Stimulated activated CD4-positive, alpha-beta T cell treated with anti-CD3 and anti-CD28 coated beads, Interleukin-15, amount 100 ng/mL, for 1 hour (primary cell): Measurements from ENCODE around the gene TDP1.

Source experiments
- DNase-seq, 2 donors: peaks; one replicate each; pipeline ENCODE4 v3.0.0-alpha.2; 2020; ENCODE audit warnings: low read depth in 1 of 2, low spot score in 1 of 2

TDP1 gene

DNA sequence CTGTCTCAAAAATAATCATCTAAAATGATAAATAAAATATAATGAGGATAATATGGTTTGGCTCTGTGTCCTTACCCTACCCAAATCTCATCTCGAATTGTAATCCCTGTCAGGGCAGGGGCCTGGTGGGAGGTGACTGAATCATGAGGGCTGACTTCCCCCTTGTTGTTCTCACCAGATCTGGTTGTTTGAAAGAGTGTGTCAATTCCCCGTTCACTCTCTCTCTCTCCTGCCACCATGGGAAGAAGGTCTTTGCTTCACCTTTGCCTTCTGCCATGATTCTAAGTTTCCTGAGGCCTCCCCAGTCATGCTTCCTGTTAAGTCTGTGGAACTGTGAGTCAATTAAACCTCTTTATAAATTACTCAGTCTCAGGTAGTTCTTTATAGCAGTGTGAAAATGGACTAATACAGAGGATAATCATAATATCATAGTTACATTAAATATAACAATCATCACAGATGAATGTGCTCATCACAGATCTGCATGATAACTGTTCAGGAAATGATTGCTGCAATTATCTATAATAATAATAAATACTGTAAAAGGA lies 13.8 kb upstream of the TDP1 start:
- DNase-seq = no peak

DNA sequence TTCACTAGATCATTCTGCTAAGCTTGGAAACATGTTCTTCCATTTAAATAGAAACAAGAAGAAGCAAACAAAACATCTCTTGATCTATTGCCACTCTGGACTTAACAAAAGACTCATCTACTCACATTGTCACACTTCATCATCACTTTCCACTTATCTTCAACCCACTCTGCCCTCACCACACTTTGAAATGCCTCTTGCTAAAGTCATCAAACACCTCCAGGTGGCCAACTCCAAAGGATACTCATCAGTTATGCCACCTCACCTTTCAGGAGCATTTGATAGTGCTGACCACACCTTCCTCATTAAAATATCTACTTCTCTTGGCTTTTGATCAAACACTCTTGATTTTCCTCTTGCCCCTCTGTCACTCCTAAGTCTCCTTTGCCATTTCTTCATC lies 8.4 kb upstream of the TDP1 start:
- no peak for DNase-seq

DNA sequence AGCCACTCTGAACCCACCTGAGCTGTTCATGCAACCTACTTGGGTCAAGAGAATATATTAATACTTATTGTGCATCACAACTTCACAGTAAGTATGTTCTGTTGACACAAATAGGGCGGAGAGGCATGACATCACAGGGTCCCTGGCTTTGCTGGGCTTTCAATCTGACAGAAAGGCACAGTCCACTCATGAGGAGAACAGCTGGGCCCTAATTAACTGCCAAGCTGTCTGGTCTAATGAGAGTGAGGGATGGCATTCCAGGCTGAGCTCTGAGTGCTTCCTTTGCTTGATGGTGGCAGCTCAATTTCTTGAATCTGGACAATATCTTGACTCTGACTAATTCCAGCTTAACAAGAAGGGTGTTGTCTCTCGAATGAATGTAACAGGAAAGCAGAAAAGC lies 3.2 kb upstream of the TDP1 start:
- DNase-seq = no peak

DNA sequence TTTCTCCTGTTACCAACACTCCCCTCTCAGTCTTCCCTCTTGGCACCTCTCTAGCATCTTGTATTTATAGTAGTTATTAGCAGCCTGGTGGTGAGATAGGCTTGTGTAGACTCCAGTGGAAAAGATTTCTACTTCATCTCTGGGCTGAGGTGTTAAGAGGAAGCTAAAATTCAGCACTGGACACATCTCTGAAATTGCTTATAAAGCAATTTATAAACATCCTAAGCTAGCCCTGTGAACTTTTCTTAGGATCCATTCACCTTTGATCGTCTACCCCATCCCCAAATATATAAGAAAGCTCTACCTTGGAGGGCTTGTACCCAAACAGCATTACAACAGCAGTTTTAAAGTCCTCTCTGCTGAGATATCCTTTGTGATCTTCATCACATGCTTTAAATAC lies 2.1 kb upstream of the TDP1 start:
- no peak for DNase-seq

DNA sequence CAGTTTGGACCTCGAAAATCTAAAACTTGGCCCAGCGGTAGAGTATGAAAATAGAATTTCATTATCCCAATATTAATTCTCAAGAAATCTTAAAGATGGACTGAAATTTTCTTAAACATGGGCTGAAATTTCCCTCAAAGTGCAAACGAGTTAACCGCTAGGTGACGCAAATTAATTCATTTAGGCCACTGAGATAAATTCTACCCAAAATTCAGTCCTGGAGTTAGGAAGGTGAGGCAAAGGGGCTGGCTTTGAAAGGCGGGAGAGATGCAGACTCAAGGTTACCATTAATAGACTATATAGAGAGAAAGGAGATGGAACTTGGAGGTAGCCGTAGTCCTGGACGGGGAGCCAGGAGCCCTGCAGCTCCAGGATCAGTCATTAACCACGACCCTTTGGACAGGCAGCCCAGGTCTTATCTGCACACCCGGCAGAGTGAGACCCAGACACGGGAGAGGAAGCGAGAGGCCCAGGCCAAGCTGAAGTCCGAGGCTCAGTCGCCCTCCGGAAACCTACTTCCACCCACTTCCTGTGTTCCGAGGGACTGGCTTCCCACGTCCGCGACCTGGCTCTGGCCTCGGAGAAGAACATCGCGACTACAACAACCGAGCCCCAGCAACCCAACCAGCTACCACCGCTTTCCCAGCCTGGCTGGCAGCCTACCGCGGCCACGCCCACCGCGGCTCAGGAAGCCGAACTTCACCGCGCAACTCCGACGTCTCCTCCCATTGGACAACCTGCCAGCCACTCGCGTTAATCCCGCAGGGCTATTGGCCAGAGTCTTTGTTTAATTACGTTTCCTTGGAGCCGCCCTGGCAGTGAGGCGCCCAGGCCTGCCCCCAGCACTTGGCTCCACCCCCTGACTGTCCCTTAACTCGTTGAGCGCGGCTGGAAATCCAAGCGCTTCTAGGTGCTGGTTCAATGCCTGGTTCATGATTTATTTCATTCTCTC lies 1.4 kb upstream of the TDP1 start, which contains the start of gene EFCAB11:
EFCAB11 (minus strand) TSS at position 661 of the 952 bp plus-strand sequence; CDS start at position 591, 70 bp downstream.
- DNase-seq = peak; percentile 81 to 88

DNA sequence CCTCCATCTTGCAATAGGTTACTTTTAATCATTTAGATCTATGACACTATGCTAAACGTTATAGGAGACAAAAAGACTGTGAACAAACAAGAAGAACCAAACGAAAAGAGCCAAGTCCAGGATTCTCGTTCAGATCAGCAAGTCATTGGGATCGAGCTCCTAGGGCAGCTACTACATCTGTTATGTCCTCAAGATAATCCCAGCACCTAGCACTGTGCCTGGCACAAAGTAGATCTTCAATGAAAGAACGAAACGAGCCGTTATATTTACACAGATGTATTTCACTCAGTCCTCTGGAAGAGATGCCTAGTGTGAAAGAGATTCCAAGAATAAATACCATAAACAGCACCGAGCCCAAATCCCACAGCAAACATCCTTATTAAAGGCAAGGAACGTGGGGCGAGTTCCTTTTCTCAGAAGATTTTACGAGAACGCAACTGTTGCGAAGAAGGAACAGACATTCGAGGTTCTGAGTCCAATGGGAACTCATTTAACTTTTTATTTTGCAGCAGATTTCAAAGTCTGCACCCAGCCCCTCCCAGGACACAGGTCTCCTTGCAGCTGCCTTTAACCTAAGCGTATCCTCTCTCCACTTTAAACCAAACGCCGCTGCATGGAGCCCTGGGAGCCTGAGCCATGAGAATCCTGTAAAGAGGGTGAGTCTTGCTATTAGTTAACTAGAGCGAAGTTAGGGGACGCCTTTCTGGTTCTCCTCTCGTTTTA lies 544 bp upstream of the TDP1 start:
- DNase-seq = no peak

DNA sequence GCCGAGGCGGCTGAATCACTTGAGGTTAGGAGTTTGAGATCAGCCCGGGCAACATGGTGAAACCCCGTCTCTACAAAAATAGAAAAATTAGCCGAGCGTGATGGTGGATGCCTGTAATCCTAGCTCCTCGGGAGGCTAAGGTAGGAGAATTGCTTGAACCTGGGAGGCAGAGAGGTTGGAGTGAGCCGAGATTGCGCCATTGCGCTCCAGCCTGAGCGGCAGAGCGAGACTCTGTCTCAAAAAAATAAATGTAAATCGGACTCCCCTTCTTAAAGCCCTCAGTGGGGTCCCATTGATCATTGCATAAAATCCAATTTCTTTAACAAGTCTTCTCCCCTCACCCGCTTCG lies 908 bp downstream of the TDP1 start:
- no peak for DNase-seq

DNA sequence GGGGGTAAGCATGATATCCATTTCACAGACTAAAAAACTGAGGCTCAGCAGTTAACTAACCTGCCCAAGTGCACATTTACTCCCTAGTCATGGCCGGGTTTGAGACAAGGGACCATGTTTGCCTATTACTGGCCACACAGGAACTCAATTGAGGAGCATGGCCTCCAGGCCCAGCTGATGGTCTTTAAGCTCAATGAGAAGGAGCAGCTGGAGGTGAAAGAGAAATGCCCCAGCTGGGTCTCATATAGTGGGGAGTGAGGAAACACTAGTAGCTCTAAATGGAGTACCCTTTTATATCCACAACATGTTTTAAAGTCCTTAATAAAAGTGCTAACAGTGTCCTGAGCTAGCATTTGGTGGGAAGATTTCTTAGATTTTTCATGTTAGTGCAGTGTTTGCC lies 1.6 kb downstream of the TDP1 start:
- no peak for DNase-seq

DNA sequence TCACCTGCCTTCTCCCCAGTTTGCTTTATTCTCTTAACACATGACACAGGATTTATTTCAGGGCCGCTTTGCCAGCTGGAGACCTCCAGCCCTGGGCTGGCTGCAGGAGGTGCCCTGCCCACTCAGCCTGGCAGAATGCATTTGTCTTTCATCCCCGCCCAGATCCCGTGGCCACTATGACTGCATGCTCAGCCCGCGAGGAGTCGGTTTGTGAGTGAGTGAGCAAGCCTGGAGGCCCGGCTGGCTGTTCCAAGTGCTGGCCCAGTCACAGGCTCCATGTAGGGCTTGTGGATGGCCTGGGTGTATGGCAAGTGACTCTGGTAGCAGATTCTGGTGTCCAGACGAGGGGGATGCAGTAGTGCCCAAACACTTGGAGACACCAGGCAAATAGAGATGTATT lies 2.1 kb downstream of the TDP1 start:
- no peak for DNase-seq

DNA sequence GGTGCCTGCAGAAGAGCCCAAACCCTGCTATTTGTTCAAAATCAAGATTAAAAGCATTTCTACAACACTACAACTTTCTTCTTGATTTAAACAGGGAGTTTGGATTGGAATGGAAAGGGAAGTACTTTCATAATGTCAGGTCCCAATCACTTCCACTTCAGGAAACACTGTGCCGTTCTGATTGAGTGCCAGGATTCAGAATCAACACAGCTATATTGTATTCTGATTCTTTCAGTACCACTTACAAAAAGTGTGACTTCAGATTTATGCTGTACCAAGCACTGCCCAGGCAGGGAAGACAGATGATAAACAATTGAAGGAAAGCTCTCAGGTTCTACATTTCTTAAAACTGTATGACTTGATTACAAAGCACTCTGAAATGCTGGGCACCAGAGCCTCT lies 3.2 kb downstream of the TDP1 start:
- DNase-seq = no peak

DNA sequence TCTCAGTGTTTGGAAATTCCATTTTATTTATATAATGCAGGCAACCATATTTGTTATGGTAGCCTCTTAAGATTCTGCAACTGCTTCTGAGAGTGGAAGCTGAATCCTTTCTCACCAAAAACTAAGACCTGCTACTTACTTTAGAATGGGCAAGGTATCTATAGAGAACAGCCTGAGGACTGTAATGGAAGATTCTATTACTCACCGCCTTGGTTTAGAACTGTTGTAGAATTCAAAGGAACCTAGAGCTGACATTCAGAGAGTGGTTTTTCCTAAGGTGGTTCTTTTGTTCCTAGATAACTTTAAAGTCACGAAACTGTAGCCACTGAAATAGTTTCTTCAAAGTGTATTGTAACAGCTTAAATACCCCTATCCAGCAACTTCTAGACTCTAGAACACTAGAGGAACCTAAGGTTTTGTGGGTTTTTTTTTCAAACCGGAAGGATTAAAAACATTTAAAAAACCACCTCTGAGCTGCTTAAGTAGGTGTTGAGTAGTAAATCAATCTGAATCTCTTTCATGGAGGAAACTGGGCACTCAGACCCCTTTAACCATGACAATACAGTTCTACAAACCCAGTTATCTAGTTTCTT lies 4.2 kb downstream of the TDP1 start:
- no peak for DNase-seq

DNA sequence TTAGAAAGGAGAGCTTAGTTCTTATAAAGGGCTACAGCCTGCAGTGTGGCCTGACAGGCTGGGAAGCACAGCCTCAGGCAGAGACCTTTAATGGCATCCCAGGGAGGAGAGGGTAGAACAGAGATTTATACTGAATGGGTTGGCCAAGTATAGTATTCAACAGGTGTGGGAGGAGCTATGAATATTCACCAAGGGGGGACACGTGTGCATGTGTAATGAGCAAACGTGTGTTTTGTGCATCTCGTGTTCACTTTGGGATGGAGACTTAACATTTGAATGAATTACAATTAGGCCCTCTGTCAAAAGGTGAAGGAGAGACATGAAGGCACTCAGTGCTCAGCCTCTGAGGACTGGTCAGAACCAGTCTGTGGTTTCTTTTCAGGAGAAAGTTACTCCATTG lies 5.2 kb downstream of the TDP1 start:
- no peak for DNase-seq

DNA sequence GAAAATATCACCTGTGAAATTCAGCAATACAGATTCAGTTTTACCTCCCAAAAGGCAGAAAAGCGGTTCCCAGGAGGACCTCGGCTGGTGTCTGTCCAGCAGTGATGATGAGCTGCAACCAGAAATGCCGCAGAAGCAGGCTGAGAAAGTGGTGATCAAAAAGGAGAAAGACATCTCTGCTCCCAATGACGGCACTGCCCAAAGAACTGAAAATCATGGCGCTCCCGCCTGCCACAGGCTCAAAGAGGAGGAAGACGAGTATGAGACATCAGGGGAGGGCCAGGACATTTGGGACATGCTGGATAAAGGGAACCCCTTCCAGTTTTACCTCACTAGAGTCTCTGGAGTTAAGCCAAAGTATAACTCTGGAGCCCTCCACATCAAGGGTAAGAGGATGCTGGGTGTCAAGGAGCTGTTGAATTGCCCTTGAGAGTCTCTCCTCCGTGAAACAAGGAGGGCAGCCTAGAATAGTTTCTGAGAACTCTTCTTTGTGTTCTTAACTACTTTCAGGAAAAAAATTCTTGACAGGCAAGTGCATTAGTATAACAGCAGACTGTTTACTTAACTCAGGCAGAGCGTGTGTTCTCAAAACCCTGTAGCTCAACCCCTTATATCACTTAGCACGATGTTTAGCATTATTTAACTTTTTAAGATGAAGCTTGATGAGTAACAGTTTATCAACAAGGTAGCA lies 7.7 kb downstream of the TDP1 start:
- DNase-seq = no peak

DNA sequence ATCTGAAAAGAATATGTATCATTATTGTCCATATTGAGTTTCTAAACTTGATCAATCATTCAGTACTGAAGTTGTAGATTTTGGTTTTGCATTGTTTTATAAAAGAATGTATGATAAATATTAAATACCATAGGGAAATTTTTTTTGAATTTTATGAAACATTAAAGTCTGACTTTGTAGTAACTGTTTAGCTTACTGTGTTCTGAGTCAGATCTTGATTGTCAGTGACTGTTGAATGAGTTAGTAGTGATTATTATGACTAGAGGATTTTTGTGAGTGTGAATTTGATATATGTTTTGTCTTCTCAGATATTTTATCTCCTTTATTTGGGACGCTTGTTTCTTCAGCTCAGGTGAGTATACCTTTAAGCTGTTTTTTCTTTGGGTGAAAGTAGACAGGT lies 10.1 kb downstream of the TDP1 start:
- no peak for DNase-seq

DNA sequence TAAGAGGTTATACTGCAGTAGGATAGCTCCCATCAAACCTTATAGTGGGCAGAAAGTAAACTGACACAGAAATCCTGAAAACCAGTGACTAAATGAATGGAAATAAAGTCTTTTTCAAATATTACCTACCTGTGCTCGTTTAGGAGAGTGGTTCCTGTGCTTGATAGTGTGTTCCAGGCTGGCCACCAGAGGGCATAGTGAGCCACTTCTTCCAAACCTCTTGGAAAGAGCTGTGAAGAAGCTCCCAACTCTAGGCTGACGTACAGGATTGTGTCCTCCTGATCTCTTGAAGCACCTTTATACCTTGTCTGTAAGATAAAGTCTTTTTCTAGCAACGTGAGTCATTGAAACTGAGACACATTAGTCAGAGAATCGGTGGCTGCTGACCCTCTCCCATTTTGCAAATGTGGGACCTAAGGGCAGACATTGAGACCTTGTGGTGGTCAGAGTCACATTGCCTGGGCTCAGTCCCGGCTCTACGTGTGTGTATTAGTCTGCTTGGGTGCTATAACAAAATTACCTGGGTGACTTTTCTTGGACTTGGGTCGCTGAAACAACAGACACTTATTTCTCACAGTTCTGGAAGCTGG lies 17.6 kb downstream of the TDP1 start:
- no peak for DNase-seq

DNA sequence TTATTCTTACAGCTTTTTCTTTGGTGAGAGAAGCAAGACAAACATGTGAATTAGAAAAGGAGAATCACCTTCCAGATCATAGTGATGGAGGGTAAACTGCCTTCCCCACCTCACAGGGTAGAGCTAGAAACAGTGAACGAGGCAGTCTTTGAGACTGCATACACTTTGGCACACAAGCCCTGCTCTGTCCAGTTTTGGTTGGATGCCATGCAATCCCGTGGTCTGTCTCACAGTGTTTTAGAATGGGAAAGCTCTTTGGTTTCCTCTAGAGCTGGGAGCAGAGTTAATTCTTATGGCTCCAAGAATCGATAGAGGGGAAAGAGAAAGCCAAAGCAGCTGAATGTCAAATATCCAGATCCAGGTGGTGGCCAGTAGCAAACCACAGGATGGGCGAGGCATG lies 21.9 kb downstream of the TDP1 start:
- no peak for DNase-seq

DNA sequence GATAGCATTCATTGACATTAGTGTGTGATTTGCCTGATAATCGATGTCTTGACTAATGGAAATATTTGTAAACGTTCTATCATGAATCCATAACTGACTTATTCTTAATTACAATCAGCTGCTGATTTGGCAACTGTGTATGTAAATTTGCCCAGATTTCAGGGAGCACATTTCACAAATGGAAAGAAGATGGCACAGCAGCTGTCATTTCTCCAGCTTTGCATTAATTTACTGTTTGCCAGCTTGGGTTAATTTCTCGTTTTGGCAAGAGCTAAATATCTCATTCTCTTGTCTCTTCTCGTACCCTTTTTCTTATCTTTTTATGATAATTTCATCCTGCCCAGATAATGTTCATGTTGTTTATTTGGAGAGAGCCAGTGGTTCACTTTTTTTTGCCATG lies 22.9 kb downstream of the TDP1 start:
- DNase-seq = no peak

DNA sequence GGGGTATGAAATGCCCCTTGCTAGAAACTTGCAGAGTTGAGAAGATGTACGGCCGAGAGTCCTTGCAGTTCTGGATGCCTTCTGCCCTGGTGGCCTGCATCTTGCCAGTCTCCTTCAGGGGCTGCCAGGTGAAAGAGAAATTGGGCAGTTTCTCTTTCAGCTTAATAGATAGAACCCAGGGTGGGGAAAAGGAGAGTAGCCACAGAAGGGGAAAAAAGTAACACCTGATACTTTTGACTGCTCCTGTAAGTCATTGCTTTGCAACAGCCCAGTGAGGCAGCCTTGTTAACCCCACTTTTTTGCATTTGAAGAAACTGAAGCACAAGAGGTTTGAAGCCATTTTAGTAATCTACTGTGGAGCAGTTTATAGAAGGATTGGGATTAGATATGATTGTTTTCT lies 27.6 kb downstream of the TDP1 start:
- DNase-seq = no peak

DNA sequence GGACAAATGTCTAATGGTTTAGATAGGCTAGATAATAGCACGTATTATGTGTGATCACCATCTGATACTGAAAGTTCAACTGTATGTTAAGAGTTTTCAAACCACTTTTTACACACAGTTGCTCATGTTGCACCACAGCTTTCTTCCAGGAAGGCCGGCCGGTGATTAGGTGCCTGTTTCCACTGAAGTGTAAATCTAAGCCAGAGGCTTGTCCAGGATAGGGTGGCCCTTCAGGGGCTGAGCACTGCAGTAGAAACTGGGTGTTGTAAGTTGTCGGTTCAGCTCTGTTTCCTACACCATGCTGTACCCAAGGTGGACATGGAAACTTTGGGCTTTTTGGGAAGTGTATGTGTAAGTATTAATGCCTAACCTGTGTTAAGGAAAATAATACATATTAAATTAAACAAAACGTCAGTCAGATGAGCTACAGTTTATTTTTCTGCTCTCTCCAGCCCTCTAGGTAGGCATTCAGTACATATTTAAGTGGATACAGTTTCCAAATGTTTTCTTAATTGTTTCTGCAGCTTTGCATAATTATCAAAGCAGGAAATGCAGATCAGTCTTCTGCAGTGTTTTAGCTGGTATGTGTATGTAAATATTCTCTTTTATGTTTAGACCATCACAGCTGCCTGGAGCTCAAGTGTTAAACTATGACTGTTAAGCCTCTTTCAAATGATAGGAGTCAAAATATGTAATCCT lies 30.9 kb downstream of the TDP1 start:
- no peak for DNase-seq

DNA sequence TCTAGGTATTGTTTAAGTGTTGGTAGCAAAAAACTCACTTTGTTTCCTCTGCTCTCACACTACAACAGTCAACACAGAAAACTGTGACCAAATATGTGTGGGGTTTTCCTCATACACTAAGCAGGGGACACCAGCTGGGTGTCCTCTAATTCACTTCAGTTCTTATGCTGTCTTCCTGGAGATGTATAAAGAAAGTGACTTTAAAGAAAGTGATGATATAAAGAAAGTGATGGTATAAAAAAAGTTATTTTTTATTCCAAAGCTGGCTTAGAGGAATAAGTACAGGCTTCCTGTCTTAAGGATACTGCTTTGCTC lies 31.4 kb downstream of the TDP1 start:
- DNase-seq = no peak
